Neural progenitor cell (in vitro differentiated cells): ENCODE measurements around the gene CFAP299. TPM values are rescaled to one million over a fixed set of nuclear protein-coding genes. Genes with fewer than 3 reads are reported as not detected.
A peak's percentile ranks its signal among the peaks of the same experiment; 100 is the strongest.

Source experiments
- DNase-seq: peaks from one replicate; pipeline ENCODE4 v3.0.0-alpha.2; 2016; ENCODE audit warnings: low spot score
- H2AFZ ChIP-seq: fragments of 200-600 bp; sonication (generic); replicated peaks from 2 replicates; pipeline ENCODE4 v1.6.1; 2016; ENCODE audit warnings: antibody characterized with exemption
- H3F3A ChIP-seq: fragments of 200-600 bp; sonication (generic); 2 replicates; pipeline ENCODE4 v1.6.1; 2016; ENCODE audit warnings: antibody characterized with exemption, low read depth
- H3K27ac ChIP-seq: fragments of 200-600 bp; sonication (generic); 2 replicates; pipeline ENCODE4 v1.5.1; 2016; ENCODE audit warnings: mild to moderate bottlenecking
- H3K27me3 ChIP-seq: fragments of 200-600 bp; sonication (generic); 2 replicates; pipeline ENCODE4 v1.6.1; 2016; ENCODE audit warnings: mild to moderate bottlenecking, moderate library complexity
- H3K36me3 ChIP-seq: fragments of 200-600 bp; sonication (generic); 2 replicates; pipeline ENCODE4 v1.5.1; 2016
- H3K4me1 ChIP-seq: fragments of 200-600 bp; sonication (generic); 2 replicates; pipeline ENCODE4 v1.6.1; 2016; ENCODE audit warnings: mixed run types
- H3K4me2 ChIP-seq: fragments of 200-600 bp; sonication (generic); 2 replicates; pipeline ENCODE4 v1.6.1; 2016
- H3K4me3 ChIP-seq: fragments of 200-600 bp; sonication (generic); 2 replicates; pipeline ENCODE4 v1.5.1; 2016
- H3K79me2 ChIP-seq: fragments of 200-600 bp; sonication (generic); 2 replicates; pipeline ENCODE4 v1.6.1; 2016; ENCODE audit warnings: low read depth
- H3K9ac ChIP-seq: fragments of 200-600 bp; sonication (generic); 2 replicates; pipeline ENCODE4 v1.6.1; 2016
- H3K9me3 ChIP-seq: fragments of 200-600 bp; sonication (generic); 2 replicates; pipeline ENCODE4 v1.5.1; 2016; ENCODE audit warnings: low read depth
- H4K20me1 ChIP-seq: fragments of 200-600 bp; sonication (generic); 2 replicates; pipeline ENCODE4 v1.6.1; 2016; ENCODE audit warnings: low read depth
- H3K27ac Mint-ChIP-seq: 3 replicates; pipeline ENCODE4 v1.8.0; 2021; ENCODE audit warnings: mixed read lengths
- H3K27me3 Mint-ChIP-seq: 2 replicates; pipeline ENCODE4 v1.8.0; 2022; ENCODE audit warnings: low read depth, mild to moderate bottlenecking, inconsistent platforms, moderate library complexity, mixed read lengths; ENCODE audit not compliant: insufficient read depth
- H3K36me3 Mint-ChIP-seq: 3 replicates; pipeline ENCODE4 v1.8.0; 2021; ENCODE audit warnings: mixed read lengths
- H3K4me1 Mint-ChIP-seq: 3 replicates; pipeline ENCODE4 v1.8.0; 2021; ENCODE audit warnings: mixed read lengths
- H3K4me3 Mint-ChIP-seq: 3 replicates; pipeline ENCODE4 v1.8.0; 2021; ENCODE audit warnings: mild to moderate bottlenecking, moderate library complexity, mixed read lengths
- H3K9me3 Mint-ChIP-seq: 3 replicates; pipeline ENCODE4 v1.8.0; 2020; ENCODE audit warnings: mixed read lengths
- EZH2 ChIP-seq: fragments of 200-600 bp; sonication (generic); IDR thresholded peaks from 2 replicates; pipeline ENCODE4 v1.6.1; 2017; ENCODE audit warnings: antibody characterized with exemption, mild to moderate bottlenecking, moderate library complexity
- EZH2phosphoT487 ChIP-seq: fragments of 200-600 bp; sonication (generic); IDR thresholded peaks from 2 replicates; pipeline ENCODE4 v1.6.1; 2017; ENCODE audit warnings: antibody characterized with exemption
- total RNA-seq: library from RNA; depleted of rRNA; stranded (reverse); fragments of >200 nt; gene quantifications from 2 replicates; pipeline ENCODE4 v1.2.3, GENCODE V29; 2015; ENCODE audit warnings: low replicate concordance
- TF ChIP-seq, protein P1 (sequence below): fragments of 200-600 bp; sonication (generic); IDR thresholded peaks from 2 replicates; pipeline ENCODE4 v1.5.1; 2017; ENCODE audit warnings: antibody characterized with exemption, mild to moderate bottlenecking

CFAP299 gene
- total RNA-seq, 1 donor from 2014 or later: not detected

DNA sequence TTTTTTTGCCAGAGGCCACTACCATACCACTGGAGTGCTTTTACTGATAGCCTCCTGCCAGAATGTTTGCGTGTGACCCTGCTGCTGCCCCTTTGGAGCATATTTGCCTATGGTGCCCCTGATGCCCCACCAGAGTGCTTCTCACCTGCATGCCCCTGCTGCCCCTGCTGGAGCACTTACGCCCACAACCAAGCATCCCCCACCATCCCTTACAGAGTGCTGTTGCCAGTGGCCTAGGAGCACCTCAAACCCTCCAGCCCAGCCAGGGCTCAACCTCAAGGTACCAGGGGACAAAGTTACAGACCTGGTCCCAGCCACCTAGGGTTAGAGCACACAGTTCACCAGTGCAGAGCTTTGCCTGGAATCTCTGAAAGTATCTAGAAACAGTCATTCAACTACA is 207.2 kb downstream of the CFAP299 start:
- Histone ChIP-seq H3K4me2 (no peak overlapping the region), H3K27me3 (no peaks in the 10 kb centered on the region)
- H3K27ac Mint-ChIP-seq: no peak overlapping the region

DNA sequence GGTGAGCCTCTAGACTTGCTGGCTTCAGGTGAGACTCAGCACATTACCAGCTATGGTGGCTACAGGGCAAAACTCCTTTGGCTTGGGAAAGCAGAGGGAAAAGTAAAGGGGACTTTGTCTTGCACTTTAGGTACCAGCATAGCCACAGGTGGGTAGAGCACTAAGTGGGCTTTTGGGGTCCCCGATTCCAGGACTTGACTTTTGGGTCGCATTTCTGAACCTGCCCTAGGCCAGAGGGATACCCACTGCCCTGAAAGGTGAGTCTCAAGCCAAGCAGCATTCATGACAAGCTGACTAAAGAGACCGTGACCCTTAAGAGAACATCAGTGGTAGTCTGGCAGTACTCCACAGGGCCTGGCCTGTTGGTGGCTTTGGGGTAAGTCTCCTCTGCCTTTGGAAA is 224.8 kb downstream of the CFAP299 start:
- Histone ChIP-seq H2AFZ (no peak overlapping the region), H3F3A (no peaks in the 10 kb centered on the region), H3K27me3 (no peaks in the 10 kb centered on the region), H3K9me3 (no peaks in the 10 kb centered on the region), H3K27ac (no peak overlapping the region), H4K20me1 (no peaks in the 10 kb centered on the region), H3K79me2 (no peaks in the 10 kb centered on the region), H3K4me3 (no peak overlapping the region), H3K4me1 (no peaks in the 10 kb centered on the region), H3K36me3 (no peaks in the 10 kb centered on the region), H3K9ac (no peak overlapping the region), H3K4me2 (no peak overlapping the region)
- no peaks in the 10 kb centered on the region for H3K4me1 Mint-ChIP-seq
- TF ChIP-seq, protein P1, sequence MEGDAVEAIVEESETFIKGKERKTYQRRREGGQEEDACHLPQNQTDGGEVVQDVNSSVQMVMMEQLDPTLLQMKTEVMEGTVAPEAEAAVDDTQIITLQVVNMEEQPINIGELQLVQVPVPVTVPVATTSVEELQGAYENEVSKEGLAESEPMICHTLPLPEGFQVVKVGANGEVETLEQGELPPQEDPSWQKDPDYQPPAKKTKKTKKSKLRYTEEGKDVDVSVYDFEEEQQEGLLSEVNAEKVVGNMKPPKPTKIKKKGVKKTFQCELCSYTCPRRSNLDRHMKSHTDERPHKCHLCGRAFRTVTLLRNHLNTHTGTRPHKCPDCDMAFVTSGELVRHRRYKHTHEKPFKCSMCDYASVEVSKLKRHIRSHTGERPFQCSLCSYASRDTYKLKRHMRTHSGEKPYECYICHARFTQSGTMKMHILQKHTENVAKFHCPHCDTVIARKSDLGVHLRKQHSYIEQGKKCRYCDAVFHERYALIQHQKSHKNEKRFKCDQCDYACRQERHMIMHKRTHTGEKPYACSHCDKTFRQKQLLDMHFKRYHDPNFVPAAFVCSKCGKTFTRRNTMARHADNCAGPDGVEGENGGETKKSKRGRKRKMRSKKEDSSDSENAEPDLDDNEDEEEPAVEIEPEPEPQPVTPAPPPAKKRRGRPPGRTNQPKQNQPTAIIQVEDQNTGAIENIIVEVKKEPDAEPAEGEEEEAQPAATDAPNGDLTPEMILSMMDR: no peak
- TF ChIP-seq EZH2 (no peak), EZH2phosphoT487 (no peak)
- H3K9me3 Mint-ChIP-seq: no peaks in the 10 kb centered on the region
- H3K27ac Mint-ChIP-seq: no peak overlapping the region
- no peaks in the 10 kb centered on the region for H3K27me3 Mint-ChIP-seq
- no peaks in the 10 kb centered on the region for H3K36me3 Mint-ChIP-seq
- H3K4me3 Mint-ChIP-seq: no peak overlapping the region
- DNase-seq: no peak

More for the DNA sequence above, 207.2 kb downstream of the CFAP299 start:
- no peaks in the 10 kb centered on the region for H3K36me3 ChIP-seq
- no peak overlapping the region for H3K4me3 ChIP-seq
- DNase-seq: no peak
- no peaks in the 10 kb centered on the region for H3K4me1 ChIP-seq
- H2AFZ ChIP-seq: no peak overlapping the region
- Mint-ChIP-seq H3K4me1 (no peaks in the 10 kb centered on the region), H3K27me3 (no peaks in the 10 kb centered on the region), H3K9me3 (no peaks in the 10 kb centered on the region), H3K36me3 (no peaks in the 10 kb centered on the region), H3K4me3 (no peak overlapping the region)
- H3K9ac ChIP-seq: no peak overlapping the region
- H3F3A ChIP-seq: no peaks in the 10 kb centered on the region
- TF ChIP-seq EZH2: no peak
- TF ChIP-seq, protein P1: no peak
- TF ChIP-seq EZH2phosphoT487: no peak
- no peak overlapping the region for H3K27ac ChIP-seq
- no peaks in the 10 kb centered on the region for H4K20me1 ChIP-seq
- no peaks in the 10 kb centered on the region for H3K79me2 ChIP-seq
- H3K9me3 ChIP-seq: no peaks in the 10 kb centered on the region

DNA sequence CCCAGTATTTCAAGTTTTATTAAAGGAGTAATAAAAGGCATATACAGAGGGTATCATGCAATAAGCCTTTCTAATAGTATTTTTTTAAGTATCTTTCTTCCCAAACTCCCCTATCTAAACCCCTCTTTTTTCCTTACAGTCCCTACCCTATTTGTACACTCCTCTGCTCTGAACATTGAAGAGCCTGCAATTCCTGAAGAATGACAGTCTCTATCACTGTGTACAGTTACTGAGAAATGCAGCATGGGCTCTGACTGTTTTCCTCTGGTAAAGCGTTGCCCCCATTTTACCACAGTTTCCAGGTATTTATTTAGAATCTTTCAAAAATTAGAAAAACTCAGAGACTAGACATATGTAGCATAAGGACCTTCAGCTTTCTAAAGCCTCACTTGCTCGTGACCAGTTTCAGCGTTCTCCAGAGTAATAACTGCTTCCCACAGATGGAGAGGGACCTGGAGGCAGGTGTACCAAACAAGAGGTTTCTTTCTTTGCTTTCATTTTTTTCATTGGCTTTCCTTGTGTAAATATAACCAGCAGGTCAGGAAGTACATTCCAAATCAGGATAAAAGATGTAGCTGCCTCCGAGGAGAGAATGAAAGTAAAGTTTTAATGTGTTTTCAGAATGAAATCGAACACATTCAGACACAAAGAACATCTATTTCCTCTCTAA is 230.8 kb downstream of the CFAP299 start:
- Histone ChIP-seq H3K4me2 (no peak overlapping the region), H3K27ac (no peak overlapping the region), H3F3A (no peaks in the 10 kb centered on the region), H2AFZ (peak overlapping the region; percentile 59), H3K4me3 (no peak overlapping the region), H3K27me3 (no peaks in the 10 kb centered on the region), H4K20me1 (no peaks in the 10 kb centered on the region), H3K79me2 (no peaks in the 10 kb centered on the region), H3K9ac (no peak overlapping the region), H3K4me1 (peaks cover 11% of the 10 kb centered on the region), H3K36me3 (no peaks in the 10 kb centered on the region), H3K9me3 (no peaks in the 10 kb centered on the region)
- Mint-ChIP-seq H3K27me3 (no peaks in the 10 kb centered on the region), H3K9me3 (no peaks in the 10 kb centered on the region), H3K36me3 (no peaks in the 10 kb centered on the region), H3K4me1 (peaks cover 2% of the 10 kb centered on the region), H3K4me3 (no peak overlapping the region), H3K27ac (no peak overlapping the region)
- TF ChIP-seq EZH2phosphoT487 (no peak), EZH2 (no peak)
- TF ChIP-seq, protein P1: no peak
- DNase-seq: no peak
